HepG2 (cell line): ENCODE measurements around the gene CAB39. TPM values are rescaled to one million over a fixed set of nuclear protein-coding genes. Genes with fewer than 3 reads are reported as not detected.

Experiments used
- ATAC-seq: fragments of 200-7000 bp; cut with Tn5 transposase; 3 replicates; pipeline ENCODE4 v1.9.1; 2020; ENCODE audit warnings: mild to moderate bottlenecking, moderate library complexity
- BruUV-seq: library from RNA; stranded (reverse); fragments of 400-500 nt; replicated peaks from 2 replicates; lab custom pipeline; 2021; lab: Mats Ljungman, UMichigan
- CTCF ChIA-PET: fragments of 300-600 bp; formaldehyde crosslinking; extraction: SDS; loops from one replicate; lab custom pipeline; 2021; ENCODE audit warnings: low total read pairs, inconsistent platforms, low intra/inter-chr PET ratio; lab: Yijun Ruan, JAX
- POLR2A ChIA-PET: fragments of 350-600 bp; sonication (Branson Sonifier 250); formaldehyde crosslinking; loops from one replicate; lab custom pipeline; 2020; ENCODE audit warnings: antibody characterized with exemption, inconsistent platforms; lab: Yijun Ruan, JAX
- DNase-seq: peaks from one replicate; pipeline ENCODE4 v3.0.0-alpha.2; 2015; ENCODE audit warnings: low spot score
- FAIRE-seq: peaks from 3 replicates; lab custom pipeline; 2011; peaks lifted over from hg19 to GRCh38; lab: Jason Lieb, UNC
- H2AFZ ChIP-seq: one replicate; pipeline ENCODE4 v1.6.1; 2011; ENCODE audit warnings: low read length, inconsistent platforms
- H3K27ac ChIP-seq: fragments of 300-600 bp; 3 replicates; pipeline ENCODE4 v1.8.0; 2011; ENCODE audit warnings: mixed run types, mild to moderate bottlenecking, mixed read lengths, low read length, inconsistent platforms; ENCODE audit not compliant: insufficient read depth; ENCODE audit errors: extremely low read length
- H3K27me3 ChIP-seq, 2 experiments: fragments of 200-600 bp in 1 of 2; 2 replicates in 1 of 2; 3 replicates in 1 of 2; pipeline versions ENCODE4 v1.6.0 to v1.8.0; 2011; ENCODE audit warnings: low read length in 2 of 2, mild to moderate bottlenecking in 2 of 2, moderate library complexity in 2 of 2, inconsistent platforms in 1 of 2; ENCODE audit not compliant: insufficient read depth in 2 of 2, control insufficient read depth in 1 of 2
- H3K36me3 ChIP-seq, 2 experiments: fragments of 200-600 bp in 1 of 2; replicated peaks in 1 of 2; 2 replicates in 1 of 2; 3 replicates in 1 of 2; pipeline versions ENCODE4 v1.5.1 to v1.8.0; 2011; ENCODE audit warnings: low read length in 2 of 2, inconsistent platforms in 1 of 2; ENCODE audit not compliant: insufficient read depth in 2 of 2, control insufficient read depth in 1 of 2
- H3K4me1 ChIP-seq: 2 replicates; pipeline ENCODE4 v1.5.1; 2012; ENCODE audit warnings: low read length, inconsistent platforms; ENCODE audit not compliant: insufficient read depth
- H3K4me2 ChIP-seq: 2 replicates; pipeline ENCODE4 v1.6.0; 2011; ENCODE audit warnings: low read depth, low read length, inconsistent platforms
- H3K4me3 ChIP-seq, 3 experiments: fragments of 200-600 bp in 1 of 3; sonication (generic), shearing (Covaris generic) in 1 of 3; replicated peaks in 1 of 3; 2 replicates each; pipeline ENCODE4 v1.5.1; 2011 to 2016; ENCODE audit warnings: low read length in 3 of 3, inconsistent platforms in 2 of 3, low read depth in 2 of 3, mild to moderate bottlenecking in 2 of 3, control low read depth in 1 of 3, mixed read lengths in 1 of 3; ENCODE audit not compliant: insufficient read depth in 1 of 3
- H3K79me2 ChIP-seq: one replicate; pipeline ENCODE4 v1.6.1; 2011; ENCODE audit warnings: low read length, inconsistent platforms; ENCODE audit not compliant: insufficient read depth
- H3K9ac ChIP-seq: 2 replicates; pipeline ENCODE4 v1.6.0; 2011; ENCODE audit warnings: mild to moderate bottlenecking, low read depth, low read length, inconsistent platforms; ENCODE audit not compliant: insufficient read depth
- H3K9me3 ChIP-seq: 2 replicates; pipeline ENCODE4 v1.5.1; 2012; ENCODE audit warnings: mild to moderate bottlenecking, low read length
- H4K20me1 ChIP-seq: 2 replicates; pipeline ENCODE4 v1.6.0; 2011; ENCODE audit warnings: inconsistent platforms, mild to moderate bottlenecking, low read length, moderate library complexity; ENCODE audit not compliant: insufficient read depth
- BRD4 ChIP-seq: sonication (generic); formaldehyde crosslinking; IDR thresholded peaks from 2 replicates; pipeline ENCODE4 v1.4.0; 2020; ENCODE audit warnings: missing genetic modification reagents
- DR1 ChIP-seq: sonication (generic); formaldehyde crosslinking; IDR thresholded peaks from 2 replicates; pipeline ENCODE4 v1.8.0; 2021; ENCODE audit warnings: mild to moderate bottlenecking, missing genetic modification reagents, inconsistent platforms
- KAT2B ChIP-seq: fragments of 150-350 bp; IDR thresholded peaks from 2 replicates; pipeline ENCODE4 v1.6.1; 2014; ENCODE audit warnings: low read depth, low read length, borderline replicate concordance
- KAT7 ChIP-seq: IDR thresholded peaks from 2 replicates; pipeline ENCODE4 v1.6.1; 2018; ENCODE audit warnings: borderline replicate concordance, missing compliant biosample characterization
- SIX4 ChIP-seq: sonication (generic); formaldehyde crosslinking; IDR thresholded peaks from 2 replicates; pipeline ENCODE4 v1.4.0; 2020; ENCODE audit warnings: missing genetic modification reagents
- TGIF2 ChIP-seq: IDR thresholded peaks from 2 replicates; pipeline ENCODE4 v1.6.1; 2016; ENCODE audit warnings: control low read depth, missing compliant biosample characterization
- ZNF101 ChIP-seq: sonication (generic); formaldehyde crosslinking; IDR thresholded peaks from 2 replicates; pipeline ENCODE4 v1.4.0; 2020; ENCODE audit warnings: mild to moderate bottlenecking, low read depth, missing genetic modification reagents, borderline replicate concordance
- ZNF550 ChIP-seq: sonication (generic); formaldehyde crosslinking; IDR thresholded peaks from 2 replicates; pipeline ENCODE4 v1.4.0; 2020; ENCODE audit warnings: mild to moderate bottlenecking, missing genetic modification reagents, borderline replicate concordance
- ZNF670 ChIP-seq: sonication (generic); formaldehyde crosslinking; IDR thresholded peaks from 2 replicates; pipeline ENCODE4 v1.8.0; 2022; ENCODE audit warnings: mild to moderate bottlenecking, missing genetic modification reagents, borderline replicate concordance
- ZSCAN12 ChIP-seq: sonication (generic); formaldehyde crosslinking; IDR thresholded peaks from 2 replicates; pipeline ENCODE4 v1.9.0; 2021; ENCODE audit warnings: mild to moderate bottlenecking, missing genetic modification reagents
- ZSCAN22 ChIP-seq: sonication (generic); formaldehyde crosslinking; IDR thresholded peaks from 2 replicates; pipeline ENCODE4 v1.4.0; 2020; ENCODE audit warnings: mild to moderate bottlenecking, missing genetic modification reagents
- WGBS: methylation state at CpG from one replicate; pipeline ENCODE4 v1.1.6; 2017; ENCODE audit warnings: low lambda C conversion rate; 5-methylcytosine and 5-hydroxymethylcytosine counted together
- in situ Hi-C: cut with HindIII; loops from 2 replicates; pipeline ENCODE4 v1.10.0; 2017; ENCODE audit warnings: low pct_unique_long_range_greater_than_20kb; ENCODE audit not compliant: extremely low pct_ligation_motif_present
- intact Hi-C: fragments of 100-400 bp; cut with micrococcal nuclease; formaldehyde crosslinking; loops from one replicate; pipeline ENCODE4 v1.10.0; 2022; ENCODE audit not compliant: unreplicated experiment
- polyA plus RNA-seq, 8 experiments: library from polyadenylated mRNA; depleted of rRNA in 3 of 8; stranded (reverse) in 7 of 8; unstranded in 1 of 8; fragments of >200 nt; fragmentation: Illumina TruSeq in 4 of 8; extraction: Trizol in 4 of 8; gene quantifications; 2 replicates each; pipeline versions ENCODE4 v1.2.1 to v1.2.3, GENCODE V29; 2011 to 2016; ENCODE audit warnings: low read depth in 4 of 8, missing spikeins in 1 of 8, mixed read lengths in 1 of 8; ENCODE audit not compliant: insufficient read depth in 1 of 8
- total RNA-seq, 5 experiments: library from RNA; depleted of rRNA; stranded (reverse); fragments of >200 nt; fragmentation: Illumina TruSeq; extraction: Trizol; gene quantifications; 2 replicates each; pipeline ENCODE4 v1.2.3, GENCODE V29; 2016; ENCODE audit warnings: low read depth in 1 of 5
- TF ChIP-seq, protein P1 (sequence below): sonication (generic); formaldehyde crosslinking; IDR thresholded peaks from 2 replicates; pipeline ENCODE4 v1.4.0; 2020; ENCODE audit warnings: mild to moderate bottlenecking, missing genetic modification reagents
- TF ChIP-seq, protein P2 (sequence below), 2 experiments: sonication (generic) in 1 of 2; formaldehyde crosslinking in 1 of 2; IDR thresholded peaks; 2 replicates each; pipeline versions ENCODE4 v1.6.1 to v1.9.0; 2014 to 2022; ENCODE audit warnings: antibody characterized with exemption in 1 of 2, borderline replicate concordance in 1 of 2, inconsistent platforms in 1 of 2, low read depth in 1 of 2, missing genetic modification reagents in 1 of 2
- TF ChIP-seq, protein P3 (sequence below): sonication (generic); IDR thresholded peaks from 2 replicates; pipeline ENCODE4 v1.6.1; 2016; ENCODE audit warnings: low read depth, borderline replicate concordance

The CAB39 gene
- total and polyA plus RNA-seq, 2 of the 13 experiments (the other 11 are each of a cell fraction or from before 2014, with no cell fraction given) = 19.3 to 45.3 TPM

DNA sequence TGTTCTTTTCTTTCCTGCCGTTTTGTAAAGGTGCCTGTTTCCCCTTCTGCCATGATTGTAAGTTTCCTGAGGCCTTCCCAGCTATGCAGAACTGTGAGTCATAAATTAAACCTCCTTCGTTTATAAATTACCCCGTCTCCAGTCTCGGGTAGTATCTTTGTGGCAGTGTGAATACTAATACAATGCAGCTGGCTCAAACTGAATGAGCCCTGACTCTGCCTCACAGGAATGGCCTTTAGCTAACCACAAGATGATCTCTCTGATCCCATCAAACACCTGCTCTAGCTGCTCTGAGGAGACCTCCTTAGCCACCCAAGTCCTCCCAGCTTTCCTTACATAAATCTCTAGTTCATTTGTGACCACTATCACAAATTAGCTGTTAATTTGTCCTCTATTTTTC lies 41.5 kb upstream of the CAB39 start:
- Histone ChIP-seq H2AFZ (no peak overlapping the region), H3K9me3 (no peaks in the 10 kb centered on the region), H3K79me2 (no peaks in the 10 kb centered on the region), H3K4me2 (no peak overlapping the region), H3K36me3 (no peaks in the 10 kb centered on the region), H3K27me3 (peaks cover 1 to 41% of the 10 kb centered on the region in 2 experiments; a peak in 2 of 5 replicates), H3K9ac (no peak overlapping the region), H4K20me1 (no peaks in the 10 kb centered on the region), H3K27ac (no peak overlapping the region), H3K4me1 (peaks cover 11% of the 10 kb centered on the region), H3K4me3 (no peak overlapping the region)
- intact Hi-C loops = no loop called here
- WGBS = 5% methylated on average over 4 of the region's 4 CpGs
- BruUV-seq = no TSS peak
- POLR2A ChIA-PET = no interaction called here
- FAIRE-seq = no peak
- CTCF ChIA-PET = no interaction called here
- DNase-seq = no peak
- TF ChIP-seq KAT2B = no peak
- TF ChIP-seq, protein P1, sequence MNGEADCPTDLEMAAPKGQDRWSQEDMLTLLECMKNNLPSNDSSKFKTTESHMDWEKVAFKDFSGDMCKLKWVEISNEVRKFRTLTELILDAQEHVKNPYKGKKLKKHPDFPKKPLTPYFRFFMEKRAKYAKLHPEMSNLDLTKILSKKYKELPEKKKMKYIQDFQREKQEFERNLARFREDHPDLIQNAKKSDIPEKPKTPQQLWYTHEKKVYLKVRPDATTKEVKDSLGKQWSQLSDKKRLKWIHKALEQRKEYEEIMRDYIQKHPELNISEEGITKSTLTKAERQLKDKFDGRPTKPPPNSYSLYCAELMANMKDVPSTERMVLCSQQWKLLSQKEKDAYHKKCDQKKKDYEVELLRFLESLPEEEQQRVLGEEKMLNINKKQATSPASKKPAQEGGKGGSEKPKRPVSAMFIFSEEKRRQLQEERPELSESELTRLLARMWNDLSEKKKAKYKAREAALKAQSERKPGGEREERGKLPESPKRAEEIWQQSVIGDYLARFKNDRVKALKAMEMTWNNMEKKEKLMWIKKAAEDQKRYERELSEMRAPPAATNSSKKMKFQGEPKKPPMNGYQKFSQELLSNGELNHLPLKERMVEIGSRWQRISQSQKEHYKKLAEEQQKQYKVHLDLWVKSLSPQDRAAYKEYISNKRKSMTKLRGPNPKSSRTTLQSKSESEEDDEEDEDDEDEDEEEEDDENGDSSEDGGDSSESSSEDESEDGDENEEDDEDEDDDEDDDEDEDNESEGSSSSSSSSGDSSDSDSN (CRISPR knock-in tag) = no peak
- TF ChIP-seq ZNF101 = no peak
- TF ChIP-seq ZNF550 (CRISPR knock-in tag) = no peak
- TF ChIP-seq ZNF670 (CRISPR knock-in tag) = no peak
- TF ChIP-seq ZSCAN22 (CRISPR knock-in tag) = no peak
- no peak for TF ChIP-seq SIX4 (CRISPR knock-in tag)
- TF ChIP-seq DR1 (CRISPR knock-in tag) = no peak
- TF ChIP-seq, protein P2, sequence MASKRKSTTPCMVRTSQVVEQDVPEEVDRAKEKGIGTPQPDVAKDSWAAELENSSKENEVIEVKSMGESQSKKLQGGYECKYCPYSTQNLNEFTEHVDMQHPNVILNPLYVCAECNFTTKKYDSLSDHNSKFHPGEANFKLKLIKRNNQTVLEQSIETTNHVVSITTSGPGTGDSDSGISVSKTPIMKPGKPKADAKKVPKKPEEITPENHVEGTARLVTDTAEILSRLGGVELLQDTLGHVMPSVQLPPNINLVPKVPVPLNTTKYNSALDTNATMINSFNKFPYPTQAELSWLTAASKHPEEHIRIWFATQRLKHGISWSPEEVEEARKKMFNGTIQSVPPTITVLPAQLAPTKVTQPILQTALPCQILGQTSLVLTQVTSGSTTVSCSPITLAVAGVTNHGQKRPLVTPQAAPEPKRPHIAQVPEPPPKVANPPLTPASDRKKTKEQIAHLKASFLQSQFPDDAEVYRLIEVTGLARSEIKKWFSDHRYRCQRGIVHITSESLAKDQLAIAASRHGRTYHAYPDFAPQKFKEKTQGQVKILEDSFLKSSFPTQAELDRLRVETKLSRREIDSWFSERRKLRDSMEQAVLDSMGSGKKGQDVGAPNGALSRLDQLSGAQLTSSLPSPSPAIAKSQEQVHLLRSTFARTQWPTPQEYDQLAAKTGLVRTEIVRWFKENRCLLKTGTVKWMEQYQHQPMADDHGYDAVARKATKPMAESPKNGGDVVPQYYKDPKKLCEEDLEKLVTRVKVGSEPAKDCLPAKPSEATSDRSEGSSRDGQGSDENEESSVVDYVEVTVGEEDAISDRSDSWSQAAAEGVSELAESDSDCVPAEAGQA (IDR thresholded peaks at IDR 0.05; ENCODE audit: low read depth) = no peak
- TF ChIP-seq, protein P2 (CRISPR knock-in tag; IDR thresholded peaks at IDR 0.05; ENCODE audit: borderline replicate concordance) = no peak
- TF ChIP-seq, protein P3, sequence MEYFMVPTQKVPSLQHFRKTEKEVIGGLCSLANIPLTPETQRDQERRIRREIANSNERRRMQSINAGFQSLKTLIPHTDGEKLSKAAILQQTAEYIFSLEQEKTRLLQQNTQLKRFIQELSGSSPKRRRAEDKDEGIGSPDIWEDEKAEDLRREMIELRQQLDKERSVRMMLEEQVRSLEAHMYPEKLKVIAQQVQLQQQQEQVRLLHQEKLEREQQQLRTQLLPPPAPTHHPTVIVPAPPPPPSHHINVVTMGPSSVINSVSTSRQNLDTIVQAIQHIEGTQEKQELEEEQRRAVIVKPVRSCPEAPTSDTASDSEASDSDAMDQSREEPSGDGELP = no peak
- TF ChIP-seq TGIF2 (CRISPR knock-in tag) = no peak
- TF ChIP-seq ZSCAN12 (CRISPR knock-in tag) = no peak
- no peak for TF ChIP-seq BRD4
- TF ChIP-seq KAT7 = no peak
- in situ Hi-C loops = no loop called here
- ATAC-seq = no peak
